Cardiac fibroblast (primary cell): ENCODE data around the gene CHMP1A.

Experiments used
- DNase-seq, 2 donors: peaks; one replicate each; pipeline versions ENCODE4 v3.0.0 to v3.0.0-alpha.2; 2010; ENCODE audit warnings: low read depth in 2 of 2
- H3K4me3 ChIP-seq, 2 donors: replicated peaks in 1 of 2; 1 replicate in 1 of 2; 2 replicates in 1 of 2; pipeline ENCODE4 v1.5.1; 2011; ENCODE audit warnings: low read depth in 2 of 2, low read length in 2 of 2, mild to moderate bottlenecking in 2 of 2, moderate library complexity in 1 of 2
- CTCF ChIP-seq: IDR thresholded peaks from one replicate; pipeline ENCODE4 v1.5.1; 2011; ENCODE audit warnings: low read depth, mild to moderate bottlenecking, low read length, inconsistent platforms

Gene CHMP1A

GRCh38 chr16:89607937-89608740, 49.4 kb downstream of the CHMP1A start:
- no peak for TF ChIP-seq CTCF
- H3K4me3 ChIP-seq = no peak overlapping the region
- no peak for DNase-seq

- DNase-seq = no peak
Measured at GRCh38 chr16:89607453-89607852, 50.1 kb downstream of the CHMP1A start.

DNA sequence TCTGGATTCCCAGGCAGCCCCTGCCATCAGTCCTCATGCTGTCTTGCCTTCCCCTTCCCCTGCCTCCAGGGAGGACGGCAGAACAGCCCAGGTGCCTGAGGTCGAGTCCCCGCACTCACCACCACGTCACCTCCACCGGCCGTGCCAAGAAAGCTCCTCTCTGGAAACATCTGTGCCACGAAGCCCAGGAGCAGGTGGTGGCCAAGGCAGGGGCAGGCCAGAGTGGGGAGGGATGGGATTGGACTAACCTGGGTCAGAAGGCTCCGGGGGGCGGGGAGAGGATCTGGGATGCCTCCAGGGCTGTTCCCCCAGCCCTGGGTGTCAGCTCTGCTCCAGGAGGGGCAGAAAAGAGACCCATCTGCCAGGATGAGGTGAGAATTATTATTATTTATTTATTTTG, 51.5 kb downstream of the CHMP1A start:
- TF ChIP-seq CTCF = no peak
- DNase-seq = no peak
- H3K4me3 ChIP-seq = no peak overlapping the region

More at GRCh38 chr16:89607453-89607852, 50.1 kb downstream of the CHMP1A start:
- TF ChIP-seq CTCF = no peak
- no peak overlapping the region for H3K4me3 ChIP-seq

DNA sequence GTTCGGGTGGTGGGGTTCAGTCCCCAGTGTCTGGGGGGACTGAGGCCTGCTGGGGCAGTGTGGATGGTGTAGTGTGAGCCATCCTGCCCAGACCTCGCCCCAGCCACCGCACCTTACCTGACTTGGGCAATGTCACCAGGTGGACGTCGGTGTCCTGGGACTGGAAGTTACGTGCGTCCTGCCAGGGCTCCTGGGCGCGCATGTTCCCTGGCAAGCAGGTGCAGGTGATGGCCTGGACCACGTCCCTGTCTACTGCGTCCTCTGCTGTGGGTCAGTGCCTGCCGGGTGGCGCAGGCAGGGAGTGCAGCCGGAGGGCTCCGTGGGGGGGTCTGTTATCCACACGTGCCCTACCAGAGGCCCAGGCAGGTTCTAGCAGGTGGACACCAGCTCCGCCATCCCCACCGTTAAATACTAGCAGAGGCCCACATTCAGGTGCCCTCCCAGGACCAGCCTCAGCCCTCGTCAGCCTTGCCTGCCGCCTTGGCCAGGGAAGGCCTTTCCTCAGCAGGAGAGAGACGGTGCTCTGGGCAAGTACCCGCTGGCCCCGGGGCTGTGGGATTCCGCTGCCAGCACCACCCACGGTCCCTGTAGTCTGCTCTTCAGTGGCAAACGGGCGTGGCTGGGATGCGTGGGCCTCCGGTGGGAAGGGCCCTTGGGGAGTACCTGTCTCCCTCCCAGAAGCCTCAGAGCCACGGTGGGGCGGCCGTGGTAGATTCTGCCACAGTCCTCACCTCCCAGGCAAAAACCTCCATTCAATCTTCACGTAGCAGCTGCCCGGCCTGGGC, 52.1 kb downstream of the CHMP1A start:
- H3K4me3 ChIP-seq = no peak overlapping the region
- no peak for DNase-seq
- no peak for TF ChIP-seq CTCF

DNA sequence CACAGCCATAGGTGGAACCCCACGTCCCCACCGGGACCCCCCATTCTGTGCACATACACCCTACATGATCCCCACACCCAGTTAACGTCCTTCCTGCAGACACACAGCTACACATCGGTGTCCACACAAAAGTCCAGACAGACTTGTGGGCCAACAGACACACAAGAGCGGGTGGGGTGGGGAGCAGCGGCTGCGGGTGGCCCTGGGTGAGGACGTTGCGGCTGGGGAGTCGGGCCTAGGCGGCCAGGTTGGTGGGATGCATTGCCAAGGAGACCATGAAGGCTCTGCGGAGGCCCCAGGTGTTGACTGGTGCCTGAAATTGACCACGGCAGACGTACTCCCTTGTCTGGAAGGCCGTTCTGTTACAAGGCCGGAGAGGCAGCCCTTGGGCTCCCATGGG, 52.7 kb downstream of the CHMP1A start:
- H3K4me3 ChIP-seq = no peak overlapping the region
- no peak for DNase-seq
- TF ChIP-seq CTCF = no peak

- H3K4me3 ChIP-seq = no peak overlapping the region
- DNase-seq = no peak
- no peak for TF ChIP-seq CTCF
Measured at GRCh38 chr16:89602952-89603590, 54.4 kb downstream of the CHMP1A start.
